Tibial artery (tissue), 4 donors: ENCODE measurements around the gene RASA4B.
"Not testable (repeated sequence)": the region's sequence is repeated elsewhere in the genome, so short reads cannot be mapped to it uniquely, and the experiment has no call there.

Experiments used
- DNase-seq, 2 donors: peaks; one replicate each; pipeline ENCODE4 v3.0.0-alpha.2; 2019
- H3K27ac ChIP-seq, 2 donors: fragments of 200-600 bp; sonication (generic) in 1 of 2; 1 replicate in 1 of 2; 2 replicates in 1 of 2; pipeline ENCODE4 v1.5.1; 2018 to 2019; ENCODE audit warnings: mild to moderate bottlenecking in 1 of 2
- H3K27me3 ChIP-seq, 2 donors: fragments of 200-600 bp; sonication (generic) in 1 of 2; one replicate each; pipeline versions ENCODE4 v1.5.1 to v1.6.0; 2016 to 2019
- H3K36me3 ChIP-seq, 3 donors: fragments of 200-600 bp; sonication (generic) in 2 of 3; one replicate each; pipeline ENCODE4 v1.5.1; 2016 to 2019; ENCODE audit warnings: mild to moderate bottlenecking in 2 of 3
- H3K4me1 ChIP-seq, 4 donors: fragments of 200-600 bp; sonication (generic) in 2 of 4; 1 replicate in 3 of 4; 2 replicates in 1 of 4; pipeline ENCODE4 v1.5.1; 2016 to 2019
- H3K4me3 ChIP-seq, 2 donors: fragments of 200-600 bp; sonication (generic) in 1 of 2; 1 replicate in 1 of 2; 2 replicates in 1 of 2; pipeline ENCODE4 v1.5.1; 2018 to 2019; ENCODE audit warnings: mild to moderate bottlenecking in 2 of 2
- H3K9me3 ChIP-seq, 3 donors: fragments of 200-600 bp; sonication (generic) in 1 of 3; one replicate each; pipeline ENCODE4 v1.5.1; 2016 to 2019
- intact Hi-C: fragments of 100-400 bp; cut with DNase I; formaldehyde crosslinking; loops from one replicate; pipeline ENCODE4 v1.15.0; 2023; ENCODE audit warnings: low total_unique reads

RASA4B gene

DNA sequence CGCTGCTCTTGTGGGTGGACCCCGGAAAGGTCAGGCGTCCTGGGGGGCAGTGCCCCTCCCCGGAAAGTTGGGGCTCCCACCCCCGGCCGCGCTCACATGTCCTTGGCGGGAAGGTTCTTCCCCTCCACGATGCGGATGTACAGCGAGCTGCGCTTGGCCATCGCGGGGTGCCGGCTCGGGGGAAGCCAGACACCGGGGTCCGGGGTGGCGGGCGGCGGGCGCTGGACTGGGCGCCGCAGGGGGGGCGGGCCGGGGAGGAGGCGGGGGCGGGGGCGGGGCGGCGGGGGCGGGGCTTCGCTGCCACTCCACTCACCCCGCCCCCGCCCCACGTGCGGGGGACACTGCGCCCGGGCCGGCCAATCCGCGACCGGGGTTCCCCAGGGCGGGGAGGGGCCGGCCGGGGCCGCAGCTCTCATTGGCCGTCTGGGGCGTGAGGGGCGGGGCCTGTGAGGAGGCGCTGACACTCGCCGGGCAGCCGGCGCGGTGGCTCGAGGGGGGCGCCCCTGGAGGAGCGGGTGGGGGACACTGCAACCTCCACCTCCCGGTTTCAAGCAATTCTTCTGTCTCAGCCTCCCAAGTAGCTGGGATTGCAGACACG lies at the start of gene RASA4B:
RASA4B (minus strand) TSS at position 228 of the 598 bp plus-strand sequence; CDS start at position 161, 67 bp downstream.
- H3K9me3 ChIP-seq, intact Hi-C loops, H3K4me1 ChIP-seq, H3K36me3 ChIP-seq, H3K27ac ChIP-seq, H3K27me3 ChIP-seq, DNase-seq: not testable (repeated sequence)
- H3K4me3 ChIP-seq, result peak within 1 kb of the TSS; percentile 25 to 39

DNA sequence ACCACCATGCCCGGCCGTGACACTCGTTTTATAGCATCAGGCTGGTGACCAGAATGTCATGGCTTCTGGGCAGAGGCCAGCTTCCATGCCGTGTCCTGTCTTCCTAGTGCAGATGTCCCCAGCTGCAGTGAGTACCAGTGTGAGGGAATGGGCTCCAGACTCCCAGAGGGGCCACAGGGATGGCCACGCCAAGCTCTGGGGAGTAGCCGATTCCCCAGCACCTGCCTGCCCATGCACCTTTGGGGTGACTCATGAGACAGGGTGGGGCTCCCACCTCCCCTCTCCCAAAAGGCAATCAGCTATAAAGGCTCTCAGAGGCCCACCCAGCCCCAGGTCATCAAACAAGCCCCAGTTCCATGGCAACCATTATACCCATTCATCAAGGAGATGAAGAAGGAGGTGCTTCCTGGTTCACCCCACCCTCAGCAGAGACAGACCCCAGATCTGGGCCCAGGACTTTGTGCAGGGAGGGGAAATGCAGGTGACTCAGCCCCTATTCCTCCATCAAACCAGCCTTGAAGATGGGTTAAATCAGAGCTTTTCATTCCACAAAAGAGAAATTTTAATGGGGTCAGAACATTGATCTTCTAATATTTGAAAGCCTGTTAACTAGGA lies 33.3 kb upstream of the RASA4B start, which contains the start of gene SPDYE2:
SPDYE2 (plus strand) TSS at position 419 of the 615 bp plus-strand sequence. CDS start 2,030 bp downstream, outside the sequence.
- H3K4me1 ChIP-seq, H3K27ac ChIP-seq, intact Hi-C loops, H3K4me3 ChIP-seq, H3K27me3 ChIP-seq, H3K9me3 ChIP-seq, H3K36me3 ChIP-seq, DNase-seq: not testable (repeated sequence)

DNA sequence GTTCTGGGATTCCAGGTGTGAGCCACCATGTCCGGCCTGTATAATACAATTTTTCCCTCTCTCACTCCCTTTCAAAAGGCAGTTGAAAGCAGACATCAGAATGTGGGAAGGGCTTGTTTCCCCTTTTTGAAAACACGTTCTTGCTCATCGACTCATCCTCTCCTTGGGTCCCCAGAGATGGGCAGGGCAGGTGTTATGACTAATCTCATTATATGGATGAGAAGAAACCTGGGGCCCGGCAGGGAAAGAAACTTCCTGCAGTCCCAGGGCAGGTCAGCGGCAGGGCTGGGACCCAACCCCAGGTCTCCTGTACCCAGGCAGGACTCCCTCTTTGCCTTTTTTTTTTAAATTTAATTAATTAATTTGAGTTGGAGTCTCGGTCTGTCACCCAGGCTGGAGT lies 28.8 kb upstream of the RASA4B start:
- H3K4me3 ChIP-seq, DNase-seq, H3K4me1 ChIP-seq, H3K27ac ChIP-seq, H3K36me3 ChIP-seq, H3K9me3 ChIP-seq, intact Hi-C loops, H3K27me3 ChIP-seq: not testable (repeated sequence)

DNA sequence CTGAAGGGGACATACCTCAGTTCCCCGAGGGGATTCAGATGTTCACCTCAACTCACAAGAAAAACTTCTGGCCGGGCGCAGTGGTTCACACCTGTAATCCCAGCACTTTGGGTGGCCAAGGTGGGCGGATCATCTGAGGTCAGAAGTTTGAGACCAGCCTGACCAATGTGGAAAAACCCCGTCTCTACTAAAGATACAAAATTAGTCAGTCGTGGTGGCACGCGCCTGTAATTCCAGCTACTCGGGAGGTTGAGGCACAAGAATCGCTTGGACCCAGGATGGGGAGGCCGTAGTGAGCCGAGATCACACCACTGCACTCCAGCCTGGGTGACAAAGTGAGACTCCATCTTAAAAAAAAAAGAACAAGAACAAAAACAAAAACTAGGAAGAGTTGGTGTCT lies 27.7 kb upstream of the RASA4B start:
- intact Hi-C loops, H3K9me3 ChIP-seq, DNase-seq: not testable (repeated sequence)

DNA sequence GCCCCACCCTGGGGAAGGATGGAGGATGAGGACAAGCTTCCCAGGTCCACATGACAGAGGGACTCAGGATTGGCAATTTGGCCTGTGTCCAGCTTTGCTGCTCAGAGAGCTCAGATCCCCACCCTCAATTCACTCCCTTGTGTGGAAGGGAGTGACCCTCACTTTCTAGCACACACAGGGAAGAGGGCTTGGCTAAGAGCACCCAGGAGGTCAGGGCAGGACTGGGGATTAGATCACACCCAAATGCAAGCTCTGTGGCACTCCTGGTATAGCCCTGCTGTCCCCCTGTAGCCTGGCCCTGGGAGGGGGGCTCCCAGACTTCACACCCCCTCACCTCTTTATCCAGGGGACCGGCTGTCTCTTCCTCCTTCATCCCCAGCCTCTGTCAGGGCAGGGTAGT lies 26.8 kb upstream of the RASA4B start:
- H3K27me3 ChIP-seq, H3K9me3 ChIP-seq, intact Hi-C loops, H3K4me1 ChIP-seq, H3K27ac ChIP-seq, H3K4me3 ChIP-seq, DNase-seq, H3K36me3 ChIP-seq: not testable (repeated sequence)

More for the DNA sequence above, 27.7 kb upstream of the RASA4B start:
- not testable (repeated sequence) for H3K27me3 ChIP-seq, H3K36me3 ChIP-seq, H3K4me1 ChIP-seq, H3K4me3 ChIP-seq, H3K27ac ChIP-seq

DNA sequence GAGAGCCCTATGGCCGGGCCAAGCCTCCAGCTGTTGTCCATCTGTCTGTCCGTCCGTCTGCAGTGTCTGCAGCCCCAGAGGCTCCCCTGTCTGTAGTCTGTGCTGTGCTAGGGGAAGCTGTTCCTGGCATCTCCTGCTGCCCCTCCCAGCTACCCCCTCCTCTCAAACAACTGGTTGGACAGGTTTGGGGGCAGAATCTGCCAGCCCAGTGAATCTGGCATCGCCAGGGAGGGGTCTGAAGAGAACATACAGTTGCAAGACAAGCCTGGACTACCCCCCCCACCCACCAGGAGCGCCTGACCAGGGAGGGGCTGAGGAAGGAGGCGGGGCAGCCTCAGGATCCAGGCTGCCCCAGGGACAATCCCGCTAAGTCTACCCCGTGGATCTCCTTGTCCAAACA lies 26.0 kb upstream of the RASA4B start, which contains the start of gene UPK3BL2:
UPK3BL2 (minus strand) TSS at position 101 of the 400 bp plus-strand sequence; CDS start at position 41, 60 bp downstream.
- H3K4me1 ChIP-seq, DNase-seq, intact Hi-C loops, H3K9me3 ChIP-seq, H3K36me3 ChIP-seq, H3K4me3 ChIP-seq, H3K27ac ChIP-seq, H3K27me3 ChIP-seq: not testable (repeated sequence)

DNA sequence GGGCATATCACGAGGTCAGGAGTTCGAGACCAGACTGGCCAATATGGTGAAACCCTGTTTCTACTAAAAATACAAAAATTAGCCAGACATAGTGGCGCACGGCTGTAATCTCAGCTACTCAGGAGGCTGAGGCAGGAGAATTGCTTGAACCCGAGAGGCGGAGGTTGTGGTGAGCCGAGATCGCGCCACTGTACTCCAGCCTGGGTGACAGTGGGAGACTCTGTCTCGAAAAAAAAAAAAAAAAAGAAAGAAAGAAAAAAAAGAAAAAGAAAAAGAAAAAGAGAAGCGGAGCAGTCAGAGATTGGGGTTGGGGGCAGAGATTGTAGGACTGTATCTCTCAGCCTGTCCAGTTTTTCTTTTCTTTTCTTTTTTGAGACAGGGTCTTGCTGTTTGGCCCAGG lies 25.2 kb upstream of the RASA4B start:
- H3K27ac ChIP-seq, H3K27me3 ChIP-seq, H3K4me3 ChIP-seq, H3K4me1 ChIP-seq, H3K36me3 ChIP-seq, intact Hi-C loops, H3K9me3 ChIP-seq: not testable (repeated sequence)
- peak in 1 of 2 donors; percentile 17 for DNase-seq

DNA sequence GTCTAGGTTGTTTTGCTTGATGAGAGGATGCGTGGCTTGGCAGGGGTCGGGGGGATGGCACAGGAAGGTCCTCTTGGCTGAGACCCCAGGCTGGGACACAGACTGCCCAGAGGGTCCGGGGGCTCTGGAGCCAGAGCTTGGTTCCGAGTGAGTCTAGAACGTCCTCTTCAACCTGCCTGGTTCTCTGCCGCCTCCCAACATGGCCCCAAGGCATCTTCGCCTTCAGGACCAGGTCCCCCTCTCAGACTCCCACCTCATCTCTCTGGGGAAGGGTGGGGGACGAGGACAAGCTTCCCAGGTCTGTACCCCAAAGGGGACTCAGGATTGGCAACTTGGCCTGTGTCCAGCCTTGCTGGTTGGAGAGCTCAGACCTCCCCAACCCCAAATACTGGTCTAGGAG lies 24.5 kb upstream of the RASA4B start:
- H3K27ac ChIP-seq, H3K4me3 ChIP-seq, H3K36me3 ChIP-seq, H3K4me1 ChIP-seq, DNase-seq, intact Hi-C loops, H3K9me3 ChIP-seq, H3K27me3 ChIP-seq: not testable (repeated sequence)

DNA sequence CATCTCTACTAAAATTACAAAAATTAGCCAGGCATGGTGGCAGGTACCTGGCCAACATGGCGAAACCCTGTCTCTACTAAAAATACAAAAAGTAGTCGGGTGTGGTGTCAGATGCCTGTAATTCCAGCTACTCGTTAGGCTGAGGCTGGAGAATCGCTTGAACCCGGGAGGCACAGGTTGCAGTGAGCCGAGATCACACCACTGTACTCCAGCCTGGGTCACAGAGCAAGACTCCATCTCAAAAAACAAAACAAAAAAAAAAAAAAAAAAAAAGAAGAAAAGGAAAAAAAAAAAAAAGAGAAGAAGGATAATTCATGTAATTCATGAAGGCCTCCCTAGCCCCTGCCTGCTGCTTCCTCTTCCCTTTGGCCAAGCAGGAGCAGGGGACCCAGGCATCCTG lies 23.0 kb upstream of the RASA4B start:
- H3K27ac ChIP-seq, H3K27me3 ChIP-seq, H3K4me3 ChIP-seq, H3K36me3 ChIP-seq, H3K4me1 ChIP-seq, H3K9me3 ChIP-seq, intact Hi-C loops: not testable (repeated sequence)
- peak in 1 of 2 donors; percentile 10 for DNase-seq

DNA sequence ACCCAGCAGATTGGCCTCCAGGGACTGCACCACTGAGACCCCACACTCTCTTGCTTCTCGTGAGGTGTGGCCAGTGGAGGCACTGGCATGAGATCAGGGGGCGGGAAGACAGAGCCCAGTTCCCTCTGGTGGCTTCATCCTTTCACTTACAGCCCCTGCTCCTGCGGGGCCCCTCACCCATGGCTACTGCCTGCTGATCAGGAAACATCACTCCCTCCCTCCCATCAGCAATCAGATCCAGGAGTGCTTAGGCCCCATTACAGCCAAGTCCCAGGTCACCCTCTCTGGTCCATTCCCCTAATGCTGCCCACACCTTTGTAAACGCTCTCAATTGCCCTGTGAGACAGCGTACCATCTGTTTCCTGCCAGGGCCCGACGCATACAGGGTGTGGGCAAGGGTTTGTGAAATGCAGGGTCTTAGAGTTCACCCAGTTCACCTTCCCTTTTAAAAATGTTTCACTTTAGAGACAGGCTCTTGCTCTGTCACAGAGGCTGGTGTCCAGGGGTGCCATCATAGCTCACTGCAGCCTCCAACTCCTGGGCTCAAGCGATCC lies 17.6 kb upstream of the RASA4B start:
- DNase-seq, H3K4me3 ChIP-seq, H3K36me3 ChIP-seq, intact Hi-C loops, H3K27ac ChIP-seq, H3K4me1 ChIP-seq, H3K27me3 ChIP-seq, H3K9me3 ChIP-seq: not testable (repeated sequence)

DNA sequence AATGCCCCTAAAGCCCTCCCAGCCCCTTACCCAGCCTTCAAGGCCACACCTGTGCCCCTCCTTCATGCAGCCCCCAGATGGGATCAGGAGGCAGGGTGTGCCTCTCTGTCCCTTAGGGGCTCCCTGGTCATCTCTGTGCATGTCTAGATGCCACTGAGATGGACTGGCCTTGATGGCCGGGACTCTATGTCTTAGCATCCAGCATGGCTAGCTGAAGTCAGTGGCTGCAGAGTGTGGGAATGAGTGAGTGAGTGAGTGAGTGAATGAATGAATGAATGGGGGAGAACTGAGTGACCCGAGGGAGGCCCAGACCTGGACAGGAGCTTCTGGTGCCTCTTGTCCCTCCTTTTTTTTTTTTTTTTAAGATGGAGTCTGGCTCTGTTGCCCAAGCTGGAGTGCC lies 14.6 kb upstream of the RASA4B start:
- H3K27me3 ChIP-seq, H3K27ac ChIP-seq, H3K9me3 ChIP-seq, DNase-seq, H3K4me3 ChIP-seq, H3K4me1 ChIP-seq, H3K36me3 ChIP-seq, intact Hi-C loops: not testable (repeated sequence)

DNA sequence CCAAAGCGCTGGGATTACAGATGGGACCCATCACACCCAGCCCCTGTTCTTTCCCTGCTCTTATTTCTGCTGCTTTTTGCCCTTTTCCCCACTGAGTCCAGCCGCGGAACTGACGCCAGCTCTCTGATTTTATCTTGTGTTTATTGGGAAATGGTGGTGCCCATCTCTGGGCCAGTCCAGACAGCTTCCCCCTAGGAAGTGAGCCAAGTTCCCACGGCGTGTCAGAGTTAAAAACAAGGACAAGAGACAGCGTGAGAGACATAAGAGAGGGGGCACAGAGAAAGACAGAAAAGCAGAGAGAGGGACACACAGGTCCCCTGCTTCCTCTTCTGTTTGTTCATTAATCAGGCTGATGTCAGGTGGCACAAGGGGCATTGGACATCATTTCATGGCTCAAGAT lies 14.0 kb upstream of the RASA4B start:
- H3K36me3 ChIP-seq, intact Hi-C loops, H3K27ac ChIP-seq, H3K9me3 ChIP-seq, H3K4me3 ChIP-seq, H3K27me3 ChIP-seq, H3K4me1 ChIP-seq: not testable (repeated sequence)
- DNase-seq, result peak in 1 of 2 donors; percentile 24

DNA sequence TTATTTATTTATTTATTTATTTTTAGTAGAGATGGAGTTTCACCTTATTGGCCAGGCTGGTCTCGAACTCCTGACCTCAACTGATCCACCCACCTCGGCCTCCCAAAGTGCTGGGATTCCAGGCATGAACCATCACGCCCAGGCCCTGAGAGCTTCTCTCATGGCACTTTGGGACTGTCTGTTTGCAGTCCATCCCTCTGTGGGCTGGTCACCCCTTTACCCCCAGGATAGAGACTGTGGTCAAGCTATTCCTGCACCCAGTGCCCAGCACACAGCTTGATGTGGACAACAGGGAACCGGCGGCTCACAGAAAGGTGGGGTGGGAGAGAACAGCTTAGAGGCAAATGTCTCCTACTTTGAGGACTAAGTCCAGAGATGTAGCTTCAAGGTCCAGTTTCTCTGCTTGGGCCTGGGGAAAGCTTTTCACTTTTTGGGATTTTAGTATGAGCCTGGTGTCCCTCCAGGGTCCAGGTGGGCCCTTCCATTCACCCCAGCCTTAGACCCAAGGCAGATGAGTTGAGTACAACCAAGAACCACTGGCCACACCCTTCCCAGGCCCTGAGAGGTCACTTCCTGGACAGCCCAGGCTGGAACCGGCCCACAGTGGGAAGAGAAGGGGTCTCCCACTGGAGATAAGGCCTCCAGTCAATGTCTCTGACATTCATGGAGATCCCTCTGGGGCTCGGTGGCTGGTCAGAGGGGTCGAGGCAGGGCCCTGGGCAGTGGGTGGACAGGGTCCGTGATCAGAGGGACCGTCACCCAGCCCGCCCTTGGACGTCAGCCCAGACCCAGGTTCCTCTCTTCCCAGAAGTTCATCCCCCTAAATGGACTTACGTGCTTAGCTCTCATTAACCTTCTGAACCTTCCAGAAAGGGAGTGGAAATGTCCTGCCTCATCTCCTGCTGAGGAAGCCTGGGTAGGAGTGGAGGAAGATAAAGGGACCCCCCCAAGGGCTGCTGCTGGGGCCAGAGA lies 10.5 kb upstream of the RASA4B start:
- H3K9me3 ChIP-seq, intact Hi-C loops, H3K4me3 ChIP-seq, H3K36me3 ChIP-seq, H3K27ac ChIP-seq, H3K27me3 ChIP-seq, H3K4me1 ChIP-seq: not testable (repeated sequence)
- DNase-seq, result peak in 1 of 2 donors; percentile 5

DNA sequence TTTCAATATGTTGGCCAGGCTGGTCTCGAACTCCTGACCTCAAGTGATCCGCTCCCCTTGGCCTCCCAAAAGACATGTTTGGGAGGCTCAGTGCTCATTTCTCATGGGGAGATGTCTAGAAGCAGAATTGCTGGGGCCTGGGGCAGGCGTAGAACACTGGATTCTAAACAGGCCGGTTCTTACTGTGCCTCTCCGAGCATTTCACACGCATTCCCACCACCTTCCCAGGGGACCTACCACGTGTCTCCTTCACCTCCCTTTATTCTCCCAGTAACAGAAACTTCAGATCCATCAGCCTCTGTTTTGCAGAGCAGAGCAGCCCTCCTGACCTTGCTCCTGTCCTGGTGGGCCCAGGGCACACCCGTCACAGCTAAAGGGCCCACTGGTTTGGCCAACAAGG lies 9.6 kb upstream of the RASA4B start:
- H3K27ac ChIP-seq, H3K4me1 ChIP-seq, H3K27me3 ChIP-seq, H3K36me3 ChIP-seq, H3K4me3 ChIP-seq, H3K9me3 ChIP-seq, DNase-seq, intact Hi-C loops: not testable (repeated sequence)
